GM18873 (cell line): ENCODE results near the gene COL4A2.

ENCODE experiments used
- ATAC-seq: cut with Tn5 transposase; IDR thresholded peaks from one replicate; pipeline ENCODE4 v1.9.1; 2021; ENCODE audit warnings: mild to moderate bottlenecking, moderate library complexity, moderate number of reproducible peaks; ENCODE audit not compliant: unreplicated experiment, low FRiP score

COL4A2 gene

DNA sequence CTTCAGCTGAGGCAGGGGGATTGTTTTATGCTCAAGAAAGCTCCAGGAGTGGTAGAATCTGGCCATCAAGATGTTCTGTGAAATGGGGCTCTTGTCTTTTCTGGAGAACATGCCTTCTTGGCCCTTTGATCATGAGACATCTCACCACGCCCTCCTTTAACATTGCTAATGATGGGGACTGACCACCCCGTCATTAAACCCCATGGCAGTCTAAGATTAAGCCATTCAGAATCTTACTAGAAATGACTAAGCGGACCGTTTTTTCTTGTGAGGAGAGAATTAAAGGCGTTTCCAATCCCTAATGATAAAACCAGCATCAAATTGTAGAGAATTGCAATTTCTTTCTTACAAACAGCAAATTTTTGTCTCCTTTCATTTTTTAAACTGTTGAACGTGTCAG lies 89.4 kb downstream of the COL4A2 start:
- ATAC-seq, result no peak

DNA sequence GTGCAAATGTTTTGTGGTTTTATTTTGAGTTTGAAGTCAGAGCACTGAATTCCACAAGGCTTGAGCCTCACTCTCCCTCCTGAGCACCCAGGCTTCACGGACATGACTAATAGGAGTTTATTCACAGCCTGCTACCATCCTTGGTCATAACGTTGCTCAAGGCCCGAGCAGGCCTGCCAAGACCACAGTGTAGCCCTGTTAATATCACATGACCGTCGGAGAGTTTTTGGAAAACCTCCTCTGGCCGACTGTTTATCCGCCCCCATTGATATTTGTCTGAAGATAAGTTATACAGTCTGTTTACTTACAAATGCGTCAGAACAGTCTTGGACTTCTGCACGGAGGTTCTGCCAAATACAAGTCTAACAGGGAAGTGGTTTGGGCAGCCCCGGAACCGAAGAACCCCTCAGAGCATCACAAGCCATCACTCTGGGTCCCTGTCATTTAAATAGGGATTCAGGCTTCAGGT lies 89.9 kb downstream of the COL4A2 start:
- ATAC-seq, result no peak

DNA sequence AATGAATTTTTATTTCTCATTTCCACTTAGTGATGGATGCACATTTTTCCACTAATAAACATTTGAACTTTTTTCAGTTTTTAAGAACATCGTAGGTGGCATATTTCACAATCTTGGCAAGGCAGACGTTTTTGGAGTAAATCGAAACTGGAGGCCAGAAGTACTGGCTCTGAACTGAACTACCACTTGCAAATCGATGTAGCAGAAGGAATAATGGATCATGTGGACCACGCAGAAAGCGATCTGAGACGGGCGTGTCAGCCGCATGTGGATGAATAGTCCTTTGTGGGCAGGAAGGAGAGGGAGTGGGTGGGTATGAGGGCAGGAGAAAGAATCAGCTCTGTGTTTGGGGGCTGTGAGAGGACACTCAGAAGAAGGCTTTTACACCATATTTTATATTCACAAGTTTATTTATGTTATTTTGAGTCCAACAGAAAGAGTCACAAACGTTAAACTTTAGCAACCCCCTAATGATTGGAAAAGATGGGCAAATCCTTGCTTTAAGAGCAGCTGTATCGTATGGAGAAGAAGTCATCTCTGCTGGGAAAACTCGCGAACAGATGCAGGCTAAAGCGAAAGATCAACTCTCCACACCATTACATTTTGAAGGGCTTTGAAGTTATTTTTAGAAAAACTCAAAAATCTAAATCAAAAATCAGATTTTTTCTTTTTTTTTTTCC lies 90.5 kb downstream of the COL4A2 start:
- ATAC-seq, result no peak

DNA sequence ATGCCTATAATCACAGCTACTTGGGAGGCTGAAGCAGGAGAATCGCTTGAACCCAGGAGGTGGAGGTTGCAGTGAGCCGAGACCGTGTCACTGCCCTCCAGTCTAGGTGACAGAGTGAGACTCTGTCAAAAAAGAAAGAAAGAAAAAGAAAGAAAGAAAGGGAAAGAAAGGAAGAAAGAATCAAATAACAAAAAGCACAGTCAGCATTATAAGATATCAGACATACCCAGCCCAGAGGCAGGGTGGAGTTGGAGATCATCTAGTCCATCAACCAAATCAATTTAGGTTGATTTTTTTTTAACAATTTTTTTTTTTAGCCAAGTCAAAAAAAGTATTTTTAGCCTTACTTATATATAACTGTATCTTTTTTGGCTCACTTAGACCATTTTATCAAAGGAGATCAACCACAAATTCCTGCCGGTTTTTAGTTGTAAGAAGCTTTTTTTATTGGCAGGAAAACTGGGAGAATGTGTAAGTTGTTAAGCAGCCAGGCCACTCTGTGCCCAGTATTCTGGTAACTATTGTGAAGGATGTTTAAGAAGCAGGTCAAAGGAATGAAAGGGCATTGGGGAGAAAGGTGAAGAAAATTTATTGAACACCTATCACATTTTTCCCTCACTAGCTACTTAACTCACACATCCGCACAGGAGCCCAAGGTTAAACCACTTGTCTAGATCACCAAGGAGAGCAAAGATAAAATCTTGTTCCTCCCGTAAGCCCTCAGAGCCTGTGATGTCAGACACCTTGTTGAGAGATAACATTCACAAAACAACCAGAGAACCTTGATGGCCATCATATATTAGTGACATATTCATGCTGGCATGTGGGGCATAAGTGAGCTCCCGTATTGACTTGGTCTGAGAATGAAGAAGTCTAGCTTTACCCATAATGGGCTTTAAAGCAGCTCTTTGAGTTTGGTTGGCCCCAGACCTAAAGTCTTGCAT lies 91.8 kb downstream of the COL4A2 start:
- ATAC-seq, result no peak

DNA sequence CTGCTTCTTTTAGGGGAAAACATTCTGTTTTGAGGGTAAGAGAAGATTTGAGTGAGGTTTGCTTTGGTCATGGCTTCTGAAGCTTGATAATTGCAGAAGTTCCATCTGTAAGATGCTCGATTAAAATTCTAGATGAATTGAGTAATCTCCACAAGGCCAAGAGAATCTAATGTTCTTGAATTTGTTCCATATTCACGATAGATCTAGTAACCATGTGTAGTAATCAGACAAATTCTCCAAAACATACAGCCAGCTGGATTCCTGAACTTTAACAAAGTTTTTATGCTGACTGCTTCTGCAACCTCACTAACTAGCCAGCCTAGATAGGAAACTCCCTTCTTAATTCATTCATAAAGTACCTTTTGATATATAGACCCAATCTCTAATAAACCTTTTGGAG lies 92.7 kb downstream of the COL4A2 start:
- ATAC-seq, result no peak

DNA sequence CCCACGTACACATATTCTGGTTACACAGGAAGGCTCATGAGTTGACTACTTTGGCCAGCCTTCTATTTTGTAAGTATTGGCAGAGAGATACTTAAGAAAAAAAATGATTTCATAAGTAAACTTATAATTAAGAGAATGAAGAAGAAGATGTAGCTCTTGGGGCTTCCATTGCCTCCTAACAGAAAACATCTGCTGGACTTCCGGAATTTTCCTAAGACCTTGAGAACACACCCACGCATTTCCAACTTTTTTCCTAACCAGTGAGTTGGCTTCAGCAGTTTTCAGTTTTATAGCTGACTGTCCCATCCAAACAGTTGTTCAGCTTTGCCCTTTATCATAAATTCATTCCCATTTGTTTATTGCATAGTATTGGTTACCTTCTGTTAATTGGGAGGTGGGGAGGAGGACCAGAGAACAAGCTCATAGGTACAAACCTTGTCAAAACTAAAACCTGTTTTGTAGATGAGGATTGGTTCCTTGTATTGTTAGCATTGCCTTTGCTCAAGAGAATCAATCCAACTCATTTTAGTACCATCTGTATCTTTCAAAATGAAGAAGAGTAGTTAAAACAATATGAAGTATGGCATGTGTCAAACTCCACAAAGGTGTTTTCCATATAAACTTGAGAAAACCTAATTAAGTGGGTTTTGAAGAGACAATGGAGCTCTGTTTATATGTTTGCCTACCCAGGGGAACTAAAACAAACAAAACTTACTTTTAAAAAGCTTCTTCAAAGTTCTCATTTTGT lies 93.9 kb downstream of the COL4A2 start:
- ATAC-seq, result no peak

DNA sequence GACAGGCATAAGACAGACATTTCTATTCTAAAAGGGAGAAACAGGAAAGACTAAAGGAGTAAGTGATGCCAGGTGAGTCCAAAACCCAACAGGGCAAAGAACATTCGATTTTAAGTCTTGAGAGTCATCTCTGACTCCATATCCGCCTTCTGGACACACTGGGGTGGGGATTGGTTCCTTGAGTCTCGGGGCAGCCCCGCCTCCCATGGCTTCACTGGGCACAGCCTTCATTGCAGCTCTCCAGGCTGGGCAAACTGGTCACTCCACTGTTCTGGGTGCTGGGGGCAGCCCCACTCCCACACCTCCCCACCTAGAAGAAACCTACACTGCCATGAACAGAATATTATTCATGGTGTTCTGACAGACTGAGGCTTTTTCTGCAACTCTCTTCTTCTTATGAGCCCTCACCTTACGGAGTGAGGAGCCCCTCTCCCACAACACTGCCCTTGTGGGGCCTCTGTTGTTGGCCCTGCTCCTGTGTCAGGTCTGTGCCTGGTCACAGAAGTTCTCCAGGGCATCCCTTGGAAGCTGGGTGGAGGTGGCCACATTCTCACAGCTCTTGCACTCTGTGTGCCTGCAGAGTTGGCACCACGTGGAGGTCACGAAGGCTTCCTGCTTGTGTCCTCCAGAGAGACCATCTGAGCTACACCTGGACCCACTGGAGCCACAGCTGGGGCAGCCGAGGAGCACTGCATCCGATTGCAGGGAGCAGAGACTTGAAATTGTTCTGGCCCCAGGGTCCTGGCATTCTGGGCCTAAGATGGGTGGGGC lies 95.4 kb downstream of the COL4A2 start:
- ATAC-seq, result no peak

DNA sequence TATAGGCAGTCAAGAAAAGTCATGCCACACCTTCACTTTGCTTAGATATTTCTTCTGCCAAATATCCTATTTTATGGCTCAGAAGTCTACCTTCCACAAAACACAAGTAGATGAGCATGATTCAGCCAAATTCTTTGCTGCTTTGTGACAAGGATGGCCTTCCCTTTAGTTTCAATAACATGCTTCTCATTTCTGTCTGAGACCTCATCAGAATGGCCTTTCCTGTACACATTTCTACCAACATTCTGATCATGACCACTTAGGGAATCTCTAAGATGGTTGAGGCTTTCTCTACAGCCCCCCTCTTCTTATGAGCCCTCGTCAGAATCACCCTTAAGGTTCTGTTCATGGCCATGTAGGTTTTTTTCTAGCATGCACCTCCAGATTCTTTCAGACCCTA lies 96.2 kb downstream of the COL4A2 start:
- ATAC-seq, result no peak

DNA sequence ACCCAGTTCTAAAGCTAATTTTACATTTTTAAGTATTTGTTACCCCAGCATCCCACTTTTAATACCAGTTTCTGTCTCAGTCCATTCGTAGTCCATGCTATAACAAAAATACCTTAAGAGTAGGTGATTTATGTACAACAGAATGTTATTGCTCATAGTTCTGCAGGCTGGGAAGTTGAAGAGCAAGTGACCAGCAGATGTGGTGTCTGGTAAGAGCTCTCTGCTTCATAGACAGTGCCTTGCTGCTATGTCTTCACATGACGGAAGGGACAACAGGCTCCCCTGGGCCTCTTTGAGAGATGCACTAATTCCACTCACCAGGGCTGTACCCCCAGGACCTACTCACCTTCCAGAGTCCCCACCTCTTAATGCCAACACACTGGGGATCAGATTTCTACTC lies 96.6 kb downstream of the COL4A2 start:
- no peak for ATAC-seq

DNA sequence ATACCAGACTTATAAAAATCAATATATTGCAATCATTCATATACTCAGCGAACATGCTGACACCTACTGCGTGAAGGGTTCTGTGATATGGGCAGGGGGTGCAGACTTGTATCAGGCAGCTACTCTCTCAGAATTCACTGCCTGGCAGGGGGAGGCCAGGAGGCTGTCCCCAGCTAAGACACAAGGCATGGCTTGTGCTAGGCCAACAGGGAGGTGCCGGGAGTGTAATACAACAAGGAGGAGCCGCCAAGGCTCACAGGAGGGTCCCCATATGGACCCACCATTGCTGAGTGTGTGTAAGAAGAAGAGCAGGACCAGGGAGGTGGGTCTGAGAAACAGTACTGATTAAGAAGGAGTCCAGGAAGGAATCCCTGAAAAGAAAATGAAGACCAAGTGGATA lies 97.2 kb downstream of the COL4A2 start:
- ATAC-seq, result no peak

DNA sequence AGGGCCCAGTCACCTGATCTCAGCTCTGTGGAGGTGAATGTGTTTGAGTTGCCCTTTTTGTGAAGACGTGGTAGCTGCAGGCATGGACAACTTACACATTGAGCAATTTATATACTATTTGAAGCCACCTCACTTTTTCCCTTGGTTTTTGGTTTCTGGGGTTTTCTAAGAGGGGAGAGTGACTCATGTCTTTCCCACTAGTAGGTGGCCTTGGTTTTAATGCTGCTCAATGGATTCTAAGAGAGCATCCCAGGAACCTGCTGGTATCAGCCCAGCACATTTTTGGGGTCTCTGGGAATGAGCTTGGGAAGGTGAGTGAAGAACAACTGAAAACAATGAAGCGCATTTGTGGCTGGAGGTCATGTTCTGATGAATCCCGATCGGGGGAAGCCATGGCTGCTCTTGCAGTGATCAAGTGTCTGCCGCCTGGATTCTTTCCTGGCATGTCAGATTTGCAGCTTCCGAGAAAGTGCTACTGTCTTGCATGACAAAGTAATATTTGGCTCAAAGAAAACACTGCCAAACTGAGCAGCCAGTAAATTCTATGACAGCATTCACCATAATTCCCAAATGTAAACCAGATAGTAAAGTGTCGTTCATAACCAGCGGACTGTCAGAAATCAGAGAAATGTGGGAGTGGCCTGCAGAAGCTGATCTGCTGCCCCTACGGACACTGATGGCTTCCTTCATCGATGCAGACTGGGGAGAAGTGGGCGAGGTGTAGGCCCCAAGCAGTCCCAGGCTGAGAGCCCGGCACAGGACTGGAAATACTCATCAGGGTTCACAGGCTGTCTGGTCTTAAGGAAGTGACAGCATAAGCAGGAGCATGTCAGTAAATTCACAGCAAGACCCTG lies 98.7 kb downstream of the COL4A2 start:
- ATAC-seq, result no peak

DNA sequence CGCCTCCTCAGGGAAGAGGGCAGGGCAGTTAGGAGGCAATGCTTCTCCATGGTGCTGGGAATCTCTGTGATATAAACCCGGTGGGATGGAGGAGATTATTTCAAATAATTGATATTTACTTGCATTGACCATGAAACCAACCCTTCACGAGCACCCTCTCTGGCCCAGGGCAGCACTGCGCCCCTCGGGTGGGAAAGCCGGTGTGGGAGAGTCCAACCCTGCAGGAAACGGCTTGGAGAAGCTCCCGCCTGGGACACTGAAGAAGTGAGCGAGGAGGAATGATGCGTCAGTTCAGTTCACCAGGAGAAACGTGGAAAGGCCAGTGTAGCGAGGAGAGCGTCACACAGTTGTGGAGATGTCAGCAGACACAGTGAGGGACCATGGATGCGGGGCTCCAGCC lies 99.9 kb downstream of the COL4A2 start:
- no peak for ATAC-seq

DNA sequence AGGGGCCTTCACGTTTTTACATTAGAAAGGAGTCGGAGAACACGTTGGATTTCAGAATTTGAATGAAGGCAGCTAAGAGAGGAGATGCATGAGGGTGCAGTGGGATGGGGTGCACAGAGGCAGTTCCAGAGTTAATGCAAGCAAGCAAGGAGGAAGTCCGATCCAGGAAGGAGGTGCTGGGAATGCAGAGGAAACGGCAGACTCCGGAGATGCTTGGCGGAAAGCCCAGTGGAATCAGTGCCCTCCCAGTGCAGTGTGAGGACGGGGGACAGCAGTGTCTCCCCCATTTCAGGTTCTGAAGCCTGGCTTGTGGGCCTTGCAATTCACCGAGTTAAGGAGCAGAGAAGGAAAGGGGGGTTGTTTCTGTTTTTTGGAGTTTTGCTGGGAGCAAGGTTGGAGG lies 100.4 kb downstream of the COL4A2 start:
- no peak for ATAC-seq

DNA sequence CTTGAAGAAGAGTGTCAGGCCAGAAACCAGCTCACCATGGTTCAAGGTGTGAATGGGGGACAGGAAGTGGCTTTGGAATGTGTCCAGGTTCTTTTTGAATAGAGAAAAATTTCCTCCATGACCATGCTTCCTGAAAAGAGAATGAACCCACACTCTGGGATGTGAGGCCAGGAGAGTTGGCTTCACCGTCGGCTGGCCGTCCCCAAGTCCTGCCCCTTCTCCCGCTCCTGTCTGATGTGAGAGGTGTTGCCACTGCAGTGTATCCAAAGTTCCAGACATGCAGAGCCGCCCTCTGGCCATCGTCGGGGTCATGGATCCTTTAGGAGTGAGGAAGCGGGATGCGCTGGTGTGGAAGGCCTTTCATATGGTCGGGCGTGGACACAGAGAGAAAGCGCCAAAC lies 101.2 kb downstream of the COL4A2 start:
- no peak for ATAC-seq

DNA sequence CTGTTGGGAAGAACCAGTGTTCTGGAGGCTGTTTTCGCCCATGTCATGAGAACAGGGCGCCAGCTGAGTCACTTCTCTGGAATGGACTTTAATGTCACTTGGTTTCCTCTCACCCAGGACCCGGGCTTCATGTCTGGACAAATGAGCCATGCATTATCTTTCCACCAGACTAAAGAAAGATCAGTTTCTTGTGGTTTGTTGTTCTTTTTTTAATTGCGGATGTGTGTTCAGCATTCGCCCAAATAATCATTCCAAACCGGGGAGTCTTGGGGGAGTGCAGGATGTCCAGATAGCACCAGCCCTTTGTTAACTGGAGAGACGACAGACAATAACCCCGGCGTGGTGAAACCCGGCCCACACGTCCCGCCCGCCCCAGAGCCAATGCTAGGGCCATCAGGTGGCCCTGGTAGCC lies 102.5 kb downstream of the COL4A2 start:
- ATAC-seq, result no peak

DNA sequence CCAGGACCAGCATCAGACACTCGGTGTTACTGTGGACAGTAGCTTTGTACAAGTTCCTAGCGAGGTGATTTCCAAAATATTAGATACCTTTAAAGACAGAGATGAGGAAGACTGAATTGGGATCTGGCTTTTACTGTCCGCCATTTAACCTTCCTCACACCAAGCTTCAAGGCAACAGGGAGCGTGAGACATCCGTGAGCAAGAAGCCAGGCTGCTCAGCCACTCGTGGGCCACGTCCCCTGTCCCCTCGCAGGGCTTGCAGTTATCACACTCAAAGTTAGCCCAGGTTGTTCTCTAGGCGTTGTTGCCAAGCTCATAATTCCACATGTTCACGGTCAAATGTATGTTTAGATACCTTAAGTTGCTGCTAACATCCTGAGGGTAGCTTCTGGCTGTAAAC lies 102.9 kb downstream of the COL4A2 start:
- no peak for ATAC-seq

DNA sequence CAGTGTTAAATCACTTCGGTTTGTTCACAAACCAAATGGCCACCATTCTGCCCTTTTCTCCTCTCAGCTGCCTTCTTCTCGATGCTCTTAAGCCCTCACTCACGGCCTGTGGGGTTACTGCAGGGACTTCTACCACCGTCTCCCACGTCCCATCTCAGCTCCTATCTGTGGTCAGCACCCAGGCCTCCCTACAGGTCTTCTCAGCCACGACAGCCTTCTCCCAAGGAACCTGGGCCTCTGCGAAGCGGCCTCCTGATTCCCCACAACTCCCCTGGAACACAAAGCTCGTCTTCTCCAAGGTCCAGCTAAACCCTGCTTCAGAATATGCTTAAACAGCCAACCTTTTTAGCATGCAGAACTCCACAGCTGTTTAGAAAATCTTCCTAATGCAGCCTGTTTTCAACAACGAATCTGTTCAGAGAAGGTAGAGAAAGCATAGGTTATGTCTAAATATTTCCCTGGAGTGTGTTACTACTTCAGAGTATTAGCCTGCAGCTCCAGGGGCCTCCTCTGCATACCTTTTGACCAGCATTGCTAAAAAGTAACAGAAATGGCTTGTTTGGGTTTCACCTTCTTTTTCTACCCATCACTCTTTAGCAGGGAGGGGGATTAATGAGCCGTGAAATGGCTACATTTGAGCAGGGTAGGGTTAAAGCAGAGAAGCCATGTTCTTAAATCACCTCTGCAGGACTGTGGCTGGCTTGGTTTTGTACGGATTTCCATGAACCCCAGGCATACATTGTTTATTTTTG lies 104.0 kb downstream of the COL4A2 start:
- ATAC-seq, result no peak

DNA sequence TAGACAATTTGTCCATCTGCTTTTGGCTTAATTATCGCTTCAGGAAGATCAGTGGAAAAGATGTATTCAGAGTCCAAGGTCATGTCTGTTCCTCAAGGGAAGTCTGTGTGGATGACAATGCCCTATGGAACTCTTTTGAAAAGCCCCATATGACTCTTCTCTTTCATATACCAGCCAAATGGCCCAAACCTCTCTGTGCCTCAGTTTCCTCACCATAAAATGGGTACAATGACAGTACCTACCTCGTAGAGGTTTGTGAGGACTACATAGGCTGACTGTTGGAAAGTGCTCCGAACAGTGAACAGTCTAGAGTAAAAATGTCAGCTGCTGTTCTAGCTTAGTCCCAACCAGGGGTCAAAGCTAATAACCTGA lies 104.6 kb downstream of the COL4A2 start:
- no peak for ATAC-seq
